ENCODE results near the gene KRTAP4-5.
"Not testable (repeated sequence)": the region's sequence is repeated elsewhere in the genome, so short reads cannot be mapped to it uniquely, and the experiment has no call there.

Gene KRTAP4-5

DNA sequence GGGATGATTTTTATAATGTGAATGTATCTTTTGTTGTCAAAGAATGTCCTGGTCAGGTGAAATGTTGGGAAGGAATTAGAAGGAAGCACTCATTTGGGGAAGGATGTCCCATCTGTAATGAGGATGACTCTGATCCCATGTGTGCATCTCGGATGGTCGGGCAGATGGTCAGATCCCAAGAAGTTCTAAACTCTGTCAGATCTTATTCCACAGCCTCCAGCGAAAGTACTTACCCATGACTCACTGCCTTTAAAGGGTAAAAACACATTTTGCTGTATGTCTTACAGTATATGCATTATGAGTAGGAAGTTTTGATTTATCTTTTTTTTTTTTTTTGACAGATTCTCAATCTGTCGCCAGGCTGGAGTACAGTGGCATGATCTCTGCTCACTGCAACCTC, 30.9 kb downstream of the KRTAP4-5 start:
- TF ChIP-seq, protein P1, sequence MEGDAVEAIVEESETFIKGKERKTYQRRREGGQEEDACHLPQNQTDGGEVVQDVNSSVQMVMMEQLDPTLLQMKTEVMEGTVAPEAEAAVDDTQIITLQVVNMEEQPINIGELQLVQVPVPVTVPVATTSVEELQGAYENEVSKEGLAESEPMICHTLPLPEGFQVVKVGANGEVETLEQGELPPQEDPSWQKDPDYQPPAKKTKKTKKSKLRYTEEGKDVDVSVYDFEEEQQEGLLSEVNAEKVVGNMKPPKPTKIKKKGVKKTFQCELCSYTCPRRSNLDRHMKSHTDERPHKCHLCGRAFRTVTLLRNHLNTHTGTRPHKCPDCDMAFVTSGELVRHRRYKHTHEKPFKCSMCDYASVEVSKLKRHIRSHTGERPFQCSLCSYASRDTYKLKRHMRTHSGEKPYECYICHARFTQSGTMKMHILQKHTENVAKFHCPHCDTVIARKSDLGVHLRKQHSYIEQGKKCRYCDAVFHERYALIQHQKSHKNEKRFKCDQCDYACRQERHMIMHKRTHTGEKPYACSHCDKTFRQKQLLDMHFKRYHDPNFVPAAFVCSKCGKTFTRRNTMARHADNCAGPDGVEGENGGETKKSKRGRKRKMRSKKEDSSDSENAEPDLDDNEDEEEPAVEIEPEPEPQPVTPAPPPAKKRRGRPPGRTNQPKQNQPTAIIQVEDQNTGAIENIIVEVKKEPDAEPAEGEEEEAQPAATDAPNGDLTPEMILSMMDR (conservative IDR thresholded peaks at IDR 0.05; ENCODE audit: low read length) = no peak
- H3K4me3 ChIP-seq (ENCODE audit: low read length) = no peak overlapping the region
- no peak for DNase-seq (ENCODE audit: low read depth)

GRCh38 chr17:41117846-41118386, 31.7 kb downstream of the KRTAP4-5 start, which contains the start of gene KRTAP4-11:
TSS of gene KRTAP4-11 (minus strand) at chr17:41118373. CDS start at chr17:41118315, 58 bp downstream.
- H3K4me3 ChIP-seq (ENCODE audit: low read length); DNase-seq (ENCODE audit: low read depth): not testable (repeated sequence)

- DNase-seq (ENCODE audit: low read depth) = no peak
- TF ChIP-seq, protein P1 (conservative IDR thresholded peaks at IDR 0.05; ENCODE audit: low read length) = no peak
- no peak overlapping the region for H3K4me3 ChIP-seq (ENCODE audit: low read length)
These were observed 33.3 kb downstream of the KRTAP4-5 start for GRCh38 chr17:41116297-41116696.

- no peak for DNase-seq (ENCODE audit: low read depth)
- TF ChIP-seq, protein P1 (conservative IDR thresholded peaks at IDR 0.05; ENCODE audit: low read length) = no peak
- no peak overlapping the region for H3K4me3 ChIP-seq (ENCODE audit: low read length)
These were observed 38.3 kb downstream of the KRTAP4-5 start for GRCh38 chr17:41111151-41111885.

GRCh38 chr17:41108728-41109386, 40.8 kb downstream of the KRTAP4-5 start:
- not testable (repeated sequence) for DNase-seq (ENCODE audit: low read depth)
- peak overlapping the region; percentile 30 for H3K4me3 ChIP-seq (ENCODE audit: low read length)

GRCh38 chr17:41107941-41108450, 41.6 kb downstream of the KRTAP4-5 start:
- TF ChIP-seq, protein P1 (conservative IDR thresholded peaks at IDR 0.05; ENCODE audit: low read length) = no peak
- DNase-seq (ENCODE audit: low read depth) = peak; percentile 34
- H3K4me3 ChIP-seq (ENCODE audit: low read length) = peak overlapping the region; percentile 30

DNA sequence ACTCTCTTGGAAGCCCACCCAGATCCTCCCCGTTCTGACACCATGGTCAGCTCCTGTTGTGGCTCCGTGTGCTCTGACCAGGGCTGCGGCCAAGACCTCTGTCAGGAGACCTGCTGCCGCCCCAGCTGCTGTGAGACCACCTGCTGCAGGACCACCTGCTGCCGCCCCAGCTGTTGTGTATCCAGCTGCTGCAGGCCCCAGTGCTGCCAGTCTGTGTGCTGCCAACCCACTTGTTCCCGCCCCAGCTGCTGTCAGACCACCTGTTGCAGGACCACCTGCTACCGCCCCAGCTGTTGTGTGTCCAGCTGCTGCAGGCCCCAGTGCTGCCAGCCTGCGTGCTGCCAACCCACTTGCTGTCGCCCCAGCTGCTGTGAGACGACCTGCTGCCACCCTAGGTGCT, 44.3 kb downstream of the KRTAP4-5 start, which contains the start of gene KRTAP4-9:
Gene KRTAP4-9, plus strand, starts transcription at position 43 of the 400 bp plus-strand sequence. Its CDS starts 0 bp downstream, at position 43.
- DNase-seq (ENCODE audit: low read depth) = not testable (repeated sequence)

DNA sequence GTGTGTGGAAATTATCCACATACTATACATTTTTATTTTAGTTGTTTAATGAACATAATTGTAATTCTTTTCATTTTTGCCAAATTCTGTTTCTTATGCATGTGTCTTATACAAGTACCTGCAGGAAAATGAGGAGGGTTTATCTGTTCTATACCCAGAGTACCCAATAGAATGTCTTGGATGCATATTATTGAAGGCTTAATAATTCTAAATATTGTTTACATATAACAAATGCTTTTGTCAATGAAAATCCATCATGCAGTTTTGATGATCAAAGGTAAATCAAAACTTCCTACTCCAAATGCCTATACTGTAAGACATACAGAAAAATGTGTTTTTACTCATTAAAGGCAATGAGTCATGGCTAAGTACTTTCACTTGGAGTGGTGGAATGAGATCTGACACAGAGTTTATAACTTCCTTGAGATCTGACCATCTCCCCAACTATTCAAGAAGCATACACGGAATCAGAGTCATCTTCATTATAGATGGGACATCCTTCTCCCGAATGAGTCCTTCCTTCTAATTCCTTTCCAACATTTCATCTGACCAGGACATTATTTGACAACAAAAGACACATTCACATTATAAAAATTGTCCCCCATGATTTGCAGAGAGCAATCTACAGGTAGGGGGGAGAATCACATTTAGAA, 45.1 kb downstream of the KRTAP4-5 start:
- peak; percentile 63 for DNase-seq (ENCODE audit: low read depth)
- H3K4me3 ChIP-seq (ENCODE audit: low read length) = not testable (repeated sequence)

More for the DNA sequence above, 44.3 kb downstream of the KRTAP4-5 start, which contains the start of gene KRTAP4-9:
- not testable (repeated sequence) for H3K4me3 ChIP-seq (ENCODE audit: low read length)

Measured in AG10803 (cell line).